ENCODE data around the gene F5.

DNA sequence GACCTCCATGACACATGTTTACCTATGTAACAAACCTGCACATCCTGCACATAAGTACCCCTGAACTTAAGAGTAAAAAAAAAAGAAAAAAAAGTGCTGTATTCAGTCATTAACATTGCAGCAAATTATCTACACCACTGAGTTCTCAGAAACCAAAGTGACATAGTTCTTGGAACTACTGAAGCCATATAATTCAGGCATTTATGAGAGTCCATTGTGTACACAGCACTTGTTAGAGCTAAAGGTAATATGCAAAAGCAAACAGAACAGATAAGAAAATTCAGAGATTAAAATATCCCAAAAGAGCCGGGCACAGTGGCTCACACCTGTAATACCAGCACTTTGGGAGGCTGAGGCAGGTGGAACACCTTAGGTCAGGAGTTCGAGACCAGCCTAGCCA, 38.0 kb downstream of the F5 start:
- TF ChIP-seq EP300 (IDR thresholded peaks at IDR 0.05; ENCODE audit: low read length) (no peak), E2F3 (CRISPR knock-in tag; IDR thresholded peaks at IDR 0.05) (no peak)
